Kidney (tissue), 14 donors: ENCODE measurements around the gene OR1F1. TPM values are rescaled to one million over a fixed set of nuclear protein-coding genes. Genes with fewer than 3 reads are reported as not detected.

Source experiments
- DNase-seq, 5 donors: peaks; one replicate each; pipeline ENCODE4 v3.0.0-alpha.2; 2013 to 2020
- FAIRE-seq: peaks from 2 replicates; lab custom pipeline; 2012; peaks lifted over from hg19 to GRCh38; lab: Jason Lieb, UNC
- H3K27ac ChIP-seq, 2 donors: one replicate each; pipeline ENCODE4 v1.7.0; 2013; ENCODE audit warnings: low read depth in 2 of 2, low read length in 2 of 2, inconsistent platforms in 1 of 2
- H3K27me3 ChIP-seq: one replicate; pipeline ENCODE4 v1.7.1; 2013; ENCODE audit warnings: low read length, inconsistent platforms; ENCODE audit not compliant: control insufficient read depth, insufficient read depth
- H3K36me3 ChIP-seq, 3 donors: one replicate each; pipeline versions ENCODE4 v1.7.0 to v1.7.1; 2013; ENCODE audit warnings: low read length in 3 of 3, control low read depth in 1 of 3, inconsistent platforms in 1 of 3; ENCODE audit not compliant: insufficient read depth in 3 of 3, control insufficient read depth in 2 of 3
- H3K4me1 ChIP-seq, 3 donors: one replicate each; pipeline versions ENCODE4 v1.7.0 to v1.7.1; 2013; ENCODE audit warnings: low read length in 3 of 3, inconsistent platforms in 1 of 3, low read depth in 1 of 3; ENCODE audit not compliant: control insufficient read depth in 2 of 3, insufficient read depth in 2 of 3
- H3K4me3 ChIP-seq, 3 donors: one replicate each; pipeline versions ENCODE4 v1.7.0 to v1.8.1; 2013; ENCODE audit warnings: low read length in 3 of 3, control low read depth in 1 of 3, inconsistent platforms in 1 of 3
- H3K9ac ChIP-seq, 3 donors: one replicate each; pipeline versions ENCODE4 v1.7.0 to v1.7.1; 2013; ENCODE audit warnings: low read length in 3 of 3, control low read depth in 1 of 3, inconsistent platforms in 1 of 3
- H3K9me3 ChIP-seq, 3 donors: one replicate each; pipeline versions ENCODE4 v1.7.0 to v1.7.1; 2013; ENCODE audit warnings: low read length in 3 of 3, control low read depth in 1 of 3, inconsistent platforms in 1 of 3; ENCODE audit not compliant: control insufficient read depth in 2 of 3, insufficient read depth in 1 of 3
- intact Hi-C: fragments of 100-400 bp; cut with DNase I; formaldehyde crosslinking; loops from one replicate; pipeline ENCODE4 v1.11.1; 2022
- polyA plus RNA-seq: library from polyadenylated mRNA; stranded (reverse); fragments of 350-450 nt; fragmentation: Illumina TruSeq; extraction: RNeasy Lipid Tissue Mini Kit (QIAGEN cat#74804); gene quantifications from one replicate; pipeline ENCODE4 v1.2.3, GENCODE V29; 2014; ENCODE audit warnings: low read depth, low replicate concordance; ENCODE audit not compliant: insufficient read depth
- total RNA-seq: library from RNA; stranded (reverse); fragmentation: NEBNext Ultra II Directional; extraction: Animal tissue kit (Norgen Biotek cat#: 25700); gene quantifications from one replicate; pipeline ENCODE4 v1.2.1, GENCODE V29; 2021
- TF ChIP-seq, protein P1 (sequence below): IDR thresholded peaks from 3 replicates; pipeline ENCODE4 v1.5.1; 2012; ENCODE audit warnings: mild to moderate bottlenecking, moderate library complexity, borderline replicate concordance; ENCODE audit not compliant: insufficient read depth; ENCODE audit errors: extremely low read depth
- donor health status: control.
- donor health status: control.
- donor health status: control.
- donor health status: control.
- donor health status: control.
- donor health status: DM: yes; HTN: yes; CAD: no.
- donor health status: Normal renal cell carcinoma (clear cell type).

The OR1F1 gene
- total and polyA plus RNA-seq, 2 donors from 2014 or later: not detected

DNA sequence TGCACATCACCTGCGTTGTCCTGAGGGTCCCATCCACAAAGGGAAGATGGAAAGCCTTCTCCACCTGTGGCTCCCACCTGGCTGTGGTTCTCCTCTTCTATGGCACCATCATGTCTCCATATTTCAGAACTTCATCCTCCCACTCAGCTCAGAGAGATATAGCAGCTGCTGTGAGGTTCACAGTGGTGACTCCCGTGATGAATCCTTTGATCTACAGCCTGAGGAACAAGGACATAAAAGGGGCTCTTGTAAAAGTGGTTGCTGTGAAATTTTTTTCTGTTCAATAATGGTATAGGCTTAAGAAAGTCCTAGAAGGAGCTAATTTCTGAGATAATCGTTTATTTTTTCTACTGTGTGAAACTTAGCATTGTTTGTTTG is 28.2 kb downstream of the OR1F1 start:
- no peak for FAIRE-seq
- Histone ChIP-seq H3K9ac (no peak overlapping the region), H3K4me3 (no peak overlapping the region), H3K36me3 (no peaks in the 10 kb centered on the region), H3K4me1 (no peaks in the 10 kb centered on the region), H3K27me3 (no peaks in the 10 kb centered on the region), H3K27ac (no peak overlapping the region), H3K9me3 (peaks cover 0 to 5% (median 2%) of the 10 kb centered on the region in 3 donors)
- intact Hi-C loops: no loop called here
- TF ChIP-seq, protein P1, sequence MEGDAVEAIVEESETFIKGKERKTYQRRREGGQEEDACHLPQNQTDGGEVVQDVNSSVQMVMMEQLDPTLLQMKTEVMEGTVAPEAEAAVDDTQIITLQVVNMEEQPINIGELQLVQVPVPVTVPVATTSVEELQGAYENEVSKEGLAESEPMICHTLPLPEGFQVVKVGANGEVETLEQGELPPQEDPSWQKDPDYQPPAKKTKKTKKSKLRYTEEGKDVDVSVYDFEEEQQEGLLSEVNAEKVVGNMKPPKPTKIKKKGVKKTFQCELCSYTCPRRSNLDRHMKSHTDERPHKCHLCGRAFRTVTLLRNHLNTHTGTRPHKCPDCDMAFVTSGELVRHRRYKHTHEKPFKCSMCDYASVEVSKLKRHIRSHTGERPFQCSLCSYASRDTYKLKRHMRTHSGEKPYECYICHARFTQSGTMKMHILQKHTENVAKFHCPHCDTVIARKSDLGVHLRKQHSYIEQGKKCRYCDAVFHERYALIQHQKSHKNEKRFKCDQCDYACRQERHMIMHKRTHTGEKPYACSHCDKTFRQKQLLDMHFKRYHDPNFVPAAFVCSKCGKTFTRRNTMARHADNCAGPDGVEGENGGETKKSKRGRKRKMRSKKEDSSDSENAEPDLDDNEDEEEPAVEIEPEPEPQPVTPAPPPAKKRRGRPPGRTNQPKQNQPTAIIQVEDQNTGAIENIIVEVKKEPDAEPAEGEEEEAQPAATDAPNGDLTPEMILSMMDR: no peak
- no peak for DNase-seq

DNA sequence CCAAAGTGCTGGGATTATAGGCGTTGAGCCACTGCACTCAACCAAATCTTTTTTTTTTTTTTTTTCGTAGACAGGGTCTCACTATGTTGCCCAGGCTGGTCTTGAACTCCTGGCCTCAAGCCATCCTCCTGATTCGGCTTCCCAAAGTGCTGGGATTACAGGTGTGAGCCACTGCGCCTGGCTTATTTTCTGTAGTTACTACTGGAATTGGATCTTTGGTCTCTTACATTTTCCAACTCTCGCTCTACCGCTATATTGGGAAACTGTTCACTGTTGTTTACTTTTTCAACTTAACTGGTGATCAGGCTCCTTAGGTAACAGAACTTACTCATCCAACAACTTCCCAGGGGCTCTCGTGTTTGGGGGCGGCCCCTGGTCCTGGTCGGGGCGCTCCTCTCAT is 32.8 kb downstream of the OR1F1 start:
- TF ChIP-seq, protein P1: no peak
- no peak for FAIRE-seq
- no peak overlapping the region for H3K9ac ChIP-seq
- peaks cover 4 to 46% (median 29%) of the 10 kb centered on the region in 3 donors for H3K9me3 ChIP-seq
- no peak overlapping the region for H3K4me3 ChIP-seq
- intact Hi-C loops: no loop called here
- DNase-seq: no peak
- H3K4me1 ChIP-seq: no peaks in the 10 kb centered on the region
- H3K27me3 ChIP-seq: no peaks in the 10 kb centered on the region
- peaks cover 8 to 23% (median 15%) of the 10 kb centered on the region in 3 donors for H3K36me3 ChIP-seq
- no peak overlapping the region for H3K27ac ChIP-seq

DNA sequence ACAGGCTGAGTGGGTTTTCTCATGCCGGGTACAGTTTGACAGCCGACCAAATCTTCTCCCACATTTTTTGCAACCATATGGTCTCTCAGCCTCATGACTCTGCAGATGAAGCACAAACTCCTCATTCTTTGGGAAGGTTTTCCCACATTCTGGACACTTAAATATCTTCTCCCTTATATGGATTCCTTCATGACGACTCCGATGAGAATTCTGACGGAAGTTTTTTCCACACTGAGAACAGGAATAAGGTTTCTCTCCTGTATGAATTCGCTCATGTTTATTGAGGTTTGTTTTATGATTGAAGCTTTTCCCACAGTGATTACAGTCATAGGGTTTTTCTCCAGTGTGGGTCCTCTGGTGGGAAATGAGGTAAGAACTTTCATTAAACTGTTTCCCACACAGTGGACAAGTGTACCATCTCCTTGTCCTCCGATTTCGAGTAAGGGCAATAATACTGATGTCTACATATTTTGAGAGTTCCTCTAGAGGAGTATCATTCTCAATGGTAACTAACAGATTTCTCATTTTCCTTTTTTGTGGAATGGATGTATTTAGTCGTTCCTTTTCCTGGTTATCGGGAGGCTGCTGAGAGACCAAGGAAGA is 36.0 kb downstream of the OR1F1 start:
- Histone ChIP-seq H3K4me3 (peak overlapping the region in 1 of 3 donors; percentile 10), H3K27me3 (no peaks in the 10 kb centered on the region), H3K9ac (no peak overlapping the region), H3K9me3 (peaks cover 4 to 58% (median 30%) of the 10 kb centered on the region in 3 donors), H3K27ac (no peak overlapping the region), H3K36me3 (peaks cover 12 to 41% (median 20%) of the 10 kb centered on the region in 3 donors), H3K4me1 (no peaks in the 10 kb centered on the region)
- TF ChIP-seq, protein P1: no peak
- intact Hi-C loops: no loop called here
- no peak for FAIRE-seq
- no peak for DNase-seq

DNA sequence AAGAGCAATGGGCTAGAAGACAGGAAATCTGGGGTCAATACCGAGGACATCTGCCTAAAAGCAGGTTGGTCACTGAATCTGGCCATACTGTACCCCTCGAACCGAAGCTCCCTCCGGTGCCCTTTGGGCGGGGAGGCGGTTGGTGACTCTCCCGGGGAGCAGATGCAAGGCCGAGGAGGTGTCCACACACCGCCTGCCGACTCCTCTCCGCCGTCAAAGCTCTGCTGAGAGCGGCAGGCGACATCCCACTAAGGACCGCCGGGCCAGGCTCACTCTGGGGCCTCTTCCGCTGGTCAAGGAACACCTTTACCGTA is 46.5 kb downstream of the OR1F1 start:
- peak overlapping the region; percentile 96 to 98 (median 98) for H3K4me3 ChIP-seq
- H3K27me3 ChIP-seq: no peaks in the 10 kb centered on the region
- peaks cover 20 to 34% (median 22%) of the 10 kb centered on the region in 3 donors for H3K36me3 ChIP-seq
- H3K4me1 ChIP-seq: peaks cover 0 to 10% (median 0%) of the 10 kb centered on the region in 3 donors
- H3K9me3 ChIP-seq: no peaks in the 10 kb centered on the region
- peak overlapping the region; percentile 98 for H3K27ac ChIP-seq
- FAIRE-seq (no peak), DNase-seq (no peak)
- TF ChIP-seq, protein P1: no peak
- peak overlapping the region; percentile 74 to 96 (median 96) for H3K9ac ChIP-seq
- intact Hi-C loops: no loop called here
